ENCODE results near the gene CCDC186.

- TF ChIP-seq CTCF (IDR thresholded peaks at IDR 0.05), result no peak
- no peak for TF ChIP-seq POLR2A (IDR thresholded peaks at IDR 0.05)
- no peak for TF ChIP-seq POLR2AphosphoS5 (IDR thresholded peaks at IDR 0.05)
- TF ChIP-seq EP300 (IDR thresholded peaks at IDR 0.05), result no peak
Measured at GRCh38 chr10:114079421-114079820, 94.6 kb downstream of the CCDC186 start.
